ENCODE results near the gene OBSCN.
"Not testable (repeated sequence)": the region's sequence is repeated elsewhere in the genome, so short reads cannot be mapped to it uniquely, and the experiment has no call there.

The OBSCN gene

GRCh38 chr1:228238007-228238406 is 30.2 kb downstream of the OBSCN start:
- H3K27ac ChIP-seq: no peak overlapping the region
- TF ChIP-seq CTCF (IDR thresholded peaks at IDR 0.05): no peak
- no peak for TF ChIP-seq ZFX (IDR thresholded peaks at IDR 0.05; ENCODE audit: borderline replicate concordance)

- no peak for TF ChIP-seq CTCF (IDR thresholded peaks at IDR 0.05)
- no peak for TF ChIP-seq ZFX (IDR thresholded peaks at IDR 0.05; ENCODE audit: borderline replicate concordance)
- no peak overlapping the region for H3K27ac ChIP-seq
Measured at GRCh38 chr1:228238461-228238860, 30.6 kb downstream of the OBSCN start.

- H3K27ac ChIP-seq: no peak overlapping the region
- TF ChIP-seq CTCF (IDR thresholded peaks at IDR 0.05): no peak
- TF ChIP-seq ZFX (IDR thresholded peaks at IDR 0.05; ENCODE audit: borderline replicate concordance): no peak
Measured at GRCh38 chr1:228240411-228241240, 32.8 kb downstream of the OBSCN start.

GRCh38 chr1:228241259-228241658 is 33.4 kb downstream of the OBSCN start:
- no peak for TF ChIP-seq ZFX (IDR thresholded peaks at IDR 0.05; ENCODE audit: borderline replicate concordance)
- TF ChIP-seq CTCF (IDR thresholded peaks at IDR 0.05): no peak
- no peak overlapping the region for H3K27ac ChIP-seq

- TF ChIP-seq ZFX (IDR thresholded peaks at IDR 0.05; ENCODE audit: borderline replicate concordance): no peak
- no peak for TF ChIP-seq CTCF (IDR thresholded peaks at IDR 0.05)
- H3K27ac ChIP-seq: no peak overlapping the region
Measured at GRCh38 chr1:228242409-228242808, 34.6 kb downstream of the OBSCN start.

GRCh38 chr1:228243093-228243492 is 35.2 kb downstream of the OBSCN start:
- H3K27ac ChIP-seq: no peak overlapping the region
- TF ChIP-seq ZFX (IDR thresholded peaks at IDR 0.05; ENCODE audit: borderline replicate concordance) (no peak), CTCF (IDR thresholded peaks at IDR 0.05) (no peak)

GRCh38 chr1:228243989-228244388 is 36.1 kb downstream of the OBSCN start:
- H3K27ac ChIP-seq: not testable (repeated sequence)

- TF ChIP-seq ZFX (IDR thresholded peaks at IDR 0.05; ENCODE audit: borderline replicate concordance): no peak
- TF ChIP-seq CTCF (IDR thresholded peaks at IDR 0.05): no peak
- H3K27ac ChIP-seq: no peak overlapping the region
Measured at GRCh38 chr1:228245111-228245510, 37.3 kb downstream of the OBSCN start.

Measured in 22Rv1 (cell line).